Measurements from ENCODE around the gene OR6N1. TPM values are rescaled to one million over a fixed set of nuclear protein-coding genes. Genes with fewer than 3 reads are reported as not detected.

OR6N1 gene
- total and polyA plus RNA-seq, 8 donors = not detected

GRCh38 chr1:158728510-158729225, 43.3 kb downstream of the OR6N1 start:
- no peaks in the 10 kb centered on the region for H3K9me3 ChIP-seq
- H3K36me3 ChIP-seq = no peaks in the 10 kb centered on the region
- H3K27ac ChIP-seq = no peak overlapping the region
- no peak for TF ChIP-seq EP300 (IDR thresholded peaks at IDR 0.05)
- no peak for TF ChIP-seq POLR2A (IDR thresholded peaks at IDR 0.05)
- no peak for TF ChIP-seq CTCF (IDR thresholded peaks at IDR 0.05)
- no peak for TF ChIP-seq POLR2AphosphoS5 (IDR thresholded peaks at IDR 0.05)
- H3K27me3 ChIP-seq = no peaks in the 10 kb centered on the region
- H3K4me3 ChIP-seq = no peak overlapping the region
- DNase-seq = no peak
- intact Hi-C loops (cut with DNase I; ENCODE audit: low total_unique reads) = no loop called here
- WGBS, 5 donors = 67 to 74% (median 74%) methylated on average over 3 of the region's 3 CpGs
- H3K4me1 ChIP-seq = no peaks in the 10 kb centered on the region

- H3K9me3 ChIP-seq = no peaks in the 10 kb centered on the region
- H3K4me3 ChIP-seq = no peak overlapping the region
- WGBS, 5 donors = 89 to 92% (median 90%) methylated on average over 5 of the region's 5 CpGs
- no peak overlapping the region for H3K27ac ChIP-seq
- intact Hi-C loops (cut with DNase I; ENCODE audit: low total_unique reads) = no loop called here
- H3K4me1 ChIP-seq = no peaks in the 10 kb centered on the region
- H3K36me3 ChIP-seq = no peaks in the 10 kb centered on the region
- no peak for DNase-seq
- TF ChIP-seq CTCF (IDR thresholded peaks at IDR 0.05) = no peak
- no peak for TF ChIP-seq POLR2AphosphoS5 (IDR thresholded peaks at IDR 0.05)
- no peak for TF ChIP-seq EP300 (IDR thresholded peaks at IDR 0.05)
- no peak for TF ChIP-seq POLR2A (IDR thresholded peaks at IDR 0.05)
- H3K27me3 ChIP-seq = no peaks in the 10 kb centered on the region
These were observed 47.6 kb downstream of the OR6N1 start for GRCh38 chr1:158724442-158724841.

GRCh38 chr1:158720620-158721019, 51.4 kb downstream of the OR6N1 start, which contains the start of gene OR6K3:
TSS of gene OR6K3 (minus strand) at chr1:158720720. CDS start at chr1:158718115, 2,605 bp downstream.
- Histone ChIP-seq H3K4me3 (no peak within 1 kb of the TSS), H3K4me1 (no peaks in the 10 kb centered on the region), H3K9me3 (no peaks in the 10 kb centered on the region), H3K27me3 (no peaks in the 10 kb centered on the region), H3K36me3 (no peaks in the 10 kb centered on the region), H3K27ac (no peak within 1 kb of the TSS)
- TF ChIP-seq EP300 (IDR thresholded peaks at IDR 0.05) (no peak), CTCF (IDR thresholded peaks at IDR 0.05) (no peak), POLR2A (IDR thresholded peaks at IDR 0.05) (no peak), POLR2AphosphoS5 (IDR thresholded peaks at IDR 0.05) (no peak)
- WGBS, 5 donors = 70 to 83% (median 74%) methylated on average over 2 of the region's 2 CpGs
- intact Hi-C loops (cut with DNase I; ENCODE audit: low total_unique reads) = no loop called here
- DNase-seq = no peak

DNA sequence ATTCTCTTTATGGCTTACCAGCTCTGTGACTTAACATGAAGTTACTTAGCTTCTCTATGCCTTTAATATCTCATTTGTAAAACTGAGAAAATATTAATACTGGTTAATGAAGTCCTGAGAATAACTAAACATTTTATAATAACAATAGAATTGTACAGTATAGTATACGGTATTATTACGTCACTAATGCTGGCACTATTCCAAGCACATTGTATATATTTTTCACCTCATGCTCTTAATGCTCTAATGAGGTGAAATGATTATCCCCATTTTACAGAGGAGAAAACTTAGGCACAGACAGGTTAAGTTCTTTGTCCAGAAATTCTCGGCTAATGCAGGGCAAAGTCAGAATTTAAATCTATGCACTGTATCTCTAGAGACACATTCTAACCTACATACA, 52.3 kb downstream of the OR6N1 start:
- no peaks in the 10 kb centered on the region for H3K4me1 ChIP-seq
- intact Hi-C loops (cut with DNase I; ENCODE audit: low total_unique reads) = no loop called here
- no peak overlapping the region for H3K27ac ChIP-seq
- no peak for DNase-seq
- no peaks in the 10 kb centered on the region for H3K36me3 ChIP-seq
- no peak overlapping the region for H3K4me3 ChIP-seq
- TF ChIP-seq CTCF (IDR thresholded peaks at IDR 0.05) (no peak), EP300 (IDR thresholded peaks at IDR 0.05) (no peak)
- no peaks in the 10 kb centered on the region for H3K27me3 ChIP-seq
- no peaks in the 10 kb centered on the region for H3K9me3 ChIP-seq
- WGBS, 5 donors = 57 to 66% (median 63%) methylated on average over 3 of the region's 3 CpGs
